ENCODE measurements around the gene KCNH1. TPM values are rescaled to one million over a fixed set of nuclear protein-coding genes. Genes with fewer than 3 reads are reported as not detected.

The KCNH1 gene
- polyA plus RNA-seq, 1 donor from 2014 or later: 3.9 TPM

DNA sequence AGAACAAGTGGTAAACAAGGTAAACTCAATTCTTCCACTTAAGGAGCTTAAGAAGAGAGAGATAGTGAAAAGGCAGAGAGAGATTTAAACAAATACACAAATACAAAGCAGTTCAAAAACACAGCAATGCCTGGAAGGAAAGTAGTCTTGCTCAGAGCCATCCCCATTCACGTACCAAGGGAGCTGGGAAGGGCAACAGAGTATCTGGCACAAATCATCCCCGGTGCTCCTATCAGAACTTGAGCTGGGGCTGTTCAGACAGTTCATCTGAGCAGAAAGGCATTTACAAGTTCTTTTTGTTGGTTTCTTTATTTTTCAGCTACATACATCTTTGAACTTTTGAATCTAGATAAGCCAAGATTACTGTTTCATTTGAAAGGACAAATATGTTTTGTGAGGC is 233.9 kb downstream of the KCNH1 start:
- Histone ChIP-seq H3F3A (ENCODE audit: insufficient read depth, low read length, poor library complexity, severe bottlenecking) (no peaks in the 10 kb centered on the region), H3K27me3 (ENCODE audit: insufficient read depth, low read depth, low read length) (no peaks in the 10 kb centered on the region), H2AFZ (ENCODE audit: low read depth, low read length) (no peak overlapping the region), H3K79me2 (replicated peaks; ENCODE audit: insufficient read depth, low read length) (no peaks in the 10 kb centered on the region), H3K27ac (ENCODE audit: low read length) (no peak overlapping the region), H4K20me1 (ENCODE audit: insufficient read depth) (no peaks in the 10 kb centered on the region), H3K9me2 (ENCODE audit: insufficient read depth, low read length) (no peaks in the 10 kb centered on the region), H3K4me3 (ENCODE audit: low read length) (no peak overlapping the region), H3K9me3 (ENCODE audit: low read length) (no peaks in the 10 kb centered on the region), H3K9ac (ENCODE audit: low read length) (no peak overlapping the region), H3K4me2 (ENCODE audit: low read length) (no peak overlapping the region), H3K36me3 (ENCODE audit: insufficient read depth, low read length) (no peaks in the 10 kb centered on the region)
- TF ChIP-seq, protein P1, sequence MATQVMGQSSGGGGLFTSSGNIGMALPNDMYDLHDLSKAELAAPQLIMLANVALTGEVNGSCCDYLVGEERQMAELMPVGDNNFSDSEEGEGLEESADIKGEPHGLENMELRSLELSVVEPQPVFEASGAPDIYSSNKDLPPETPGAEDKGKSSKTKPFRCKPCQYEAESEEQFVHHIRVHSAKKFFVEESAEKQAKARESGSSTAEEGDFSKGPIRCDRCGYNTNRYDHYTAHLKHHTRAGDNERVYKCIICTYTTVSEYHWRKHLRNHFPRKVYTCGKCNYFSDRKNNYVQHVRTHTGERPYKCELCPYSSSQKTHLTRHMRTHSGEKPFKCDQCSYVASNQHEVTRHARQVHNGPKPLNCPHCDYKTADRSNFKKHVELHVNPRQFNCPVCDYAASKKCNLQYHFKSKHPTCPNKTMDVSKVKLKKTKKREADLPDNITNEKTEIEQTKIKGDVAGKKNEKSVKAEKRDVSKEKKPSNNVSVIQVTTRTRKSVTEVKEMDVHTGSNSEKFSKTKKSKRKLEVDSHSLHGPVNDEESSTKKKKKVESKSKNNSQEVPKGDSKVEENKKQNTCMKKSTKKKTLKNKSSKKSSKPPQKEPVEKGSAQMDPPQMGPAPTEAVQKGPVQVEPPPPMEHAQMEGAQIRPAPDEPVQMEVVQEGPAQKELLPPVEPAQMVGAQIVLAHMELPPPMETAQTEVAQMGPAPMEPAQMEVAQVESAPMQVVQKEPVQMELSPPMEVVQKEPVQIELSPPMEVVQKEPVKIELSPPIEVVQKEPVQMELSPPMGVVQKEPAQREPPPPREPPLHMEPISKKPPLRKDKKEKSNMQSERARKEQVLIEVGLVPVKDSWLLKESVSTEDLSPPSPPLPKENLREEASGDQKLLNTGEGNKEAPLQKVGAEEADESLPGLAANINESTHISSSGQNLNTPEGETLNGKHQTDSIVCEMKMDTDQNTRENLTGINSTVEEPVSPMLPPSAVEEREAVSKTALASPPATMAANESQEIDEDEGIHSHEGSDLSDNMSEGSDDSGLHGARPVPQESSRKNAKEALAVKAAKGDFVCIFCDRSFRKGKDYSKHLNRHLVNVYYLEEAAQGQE (IDR thresholded peaks at IDR 0.05; ENCODE audit: borderline replicate concordance): no peak
- no peak for TF ChIP-seq TAF1 (IDR thresholded peaks at IDR 0.05; ENCODE audit: low read depth)
- no peak for TF ChIP-seq MXI1 (conservative IDR thresholded peaks at IDR 0.05; ENCODE audit: poor library complexity, severe bottlenecking)
- no peak for TF ChIP-seq EP300 (conservative IDR thresholded peaks at IDR 0.05; ENCODE audit: poor library complexity, severe bottlenecking)
- TF ChIP-seq SMC3 (conservative IDR thresholded peaks at IDR 0.05; ENCODE audit: poor library complexity): no peak
- TF ChIP-seq, protein P2, sequence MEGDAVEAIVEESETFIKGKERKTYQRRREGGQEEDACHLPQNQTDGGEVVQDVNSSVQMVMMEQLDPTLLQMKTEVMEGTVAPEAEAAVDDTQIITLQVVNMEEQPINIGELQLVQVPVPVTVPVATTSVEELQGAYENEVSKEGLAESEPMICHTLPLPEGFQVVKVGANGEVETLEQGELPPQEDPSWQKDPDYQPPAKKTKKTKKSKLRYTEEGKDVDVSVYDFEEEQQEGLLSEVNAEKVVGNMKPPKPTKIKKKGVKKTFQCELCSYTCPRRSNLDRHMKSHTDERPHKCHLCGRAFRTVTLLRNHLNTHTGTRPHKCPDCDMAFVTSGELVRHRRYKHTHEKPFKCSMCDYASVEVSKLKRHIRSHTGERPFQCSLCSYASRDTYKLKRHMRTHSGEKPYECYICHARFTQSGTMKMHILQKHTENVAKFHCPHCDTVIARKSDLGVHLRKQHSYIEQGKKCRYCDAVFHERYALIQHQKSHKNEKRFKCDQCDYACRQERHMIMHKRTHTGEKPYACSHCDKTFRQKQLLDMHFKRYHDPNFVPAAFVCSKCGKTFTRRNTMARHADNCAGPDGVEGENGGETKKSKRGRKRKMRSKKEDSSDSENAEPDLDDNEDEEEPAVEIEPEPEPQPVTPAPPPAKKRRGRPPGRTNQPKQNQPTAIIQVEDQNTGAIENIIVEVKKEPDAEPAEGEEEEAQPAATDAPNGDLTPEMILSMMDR (IDR thresholded peaks at IDR 0.05; ENCODE audit: poor library complexity, severe bottlenecking): no peak
- TF ChIP-seq EZH2 (IDR thresholded peaks at IDR 0.05; ENCODE audit: borderline replicate concordance, insufficient read depth, low read length, poor library complexity, severe bottlenecking): no peak
- no peak for TF ChIP-seq POLR2AphosphoS5 (IDR thresholded peaks at IDR 0.05)
- TF ChIP-seq RAD21 (conservative IDR thresholded peaks at IDR 0.05): no peak

DNA sequence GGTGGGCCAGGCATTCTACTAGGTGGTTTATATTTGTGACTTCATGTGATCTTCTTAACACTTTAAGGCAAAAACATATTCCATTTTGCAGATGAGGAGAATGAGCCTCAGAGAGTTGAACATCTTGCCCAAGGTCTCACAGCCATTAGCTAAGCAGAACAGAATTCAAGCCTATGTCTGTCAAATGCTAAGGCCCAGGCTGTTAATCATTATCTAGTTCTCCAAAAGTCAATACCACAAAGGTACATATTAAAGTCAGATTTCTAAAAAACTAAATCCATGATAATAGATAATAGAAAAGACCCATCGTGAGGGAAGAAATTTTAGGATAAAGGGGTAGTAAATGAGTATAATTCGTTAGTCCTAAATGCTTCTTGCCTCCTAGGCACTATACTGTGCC is 234.3 kb downstream of the KCNH1 start:
- no peak overlapping the region for H2AFZ ChIP-seq (ENCODE audit: low read depth, low read length)
- no peaks in the 10 kb centered on the region for H3K9me2 ChIP-seq (ENCODE audit: insufficient read depth, low read length)
- no peaks in the 10 kb centered on the region for H3K9me3 ChIP-seq (ENCODE audit: low read length)
- no peaks in the 10 kb centered on the region for H4K20me1 ChIP-seq (ENCODE audit: insufficient read depth)
- H3K27ac ChIP-seq (ENCODE audit: low read length): no peak overlapping the region
- no peak overlapping the region for H3K4me2 ChIP-seq (ENCODE audit: low read length)
- no peak for TF ChIP-seq SMC3 (conservative IDR thresholded peaks at IDR 0.05; ENCODE audit: poor library complexity)
- TF ChIP-seq, protein P1 (IDR thresholded peaks at IDR 0.05; ENCODE audit: borderline replicate concordance): no peak
- TF ChIP-seq, protein P2 (IDR thresholded peaks at IDR 0.05; ENCODE audit: poor library complexity, severe bottlenecking): no peak
- TF ChIP-seq RAD21 (conservative IDR thresholded peaks at IDR 0.05): no peak
- no peak for TF ChIP-seq EZH2 (IDR thresholded peaks at IDR 0.05; ENCODE audit: borderline replicate concordance, insufficient read depth, low read length, poor library complexity, severe bottlenecking)
- no peak for TF ChIP-seq POLR2AphosphoS5 (IDR thresholded peaks at IDR 0.05)
- TF ChIP-seq EP300 (conservative IDR thresholded peaks at IDR 0.05; ENCODE audit: poor library complexity, severe bottlenecking): no peak
- no peak for TF ChIP-seq TAF1 (IDR thresholded peaks at IDR 0.05; ENCODE audit: low read depth)
- no peak for TF ChIP-seq MXI1 (conservative IDR thresholded peaks at IDR 0.05; ENCODE audit: poor library complexity, severe bottlenecking)
- no peaks in the 10 kb centered on the region for H3K27me3 ChIP-seq (ENCODE audit: insufficient read depth, low read depth, low read length)
- no peaks in the 10 kb centered on the region for H3K36me3 ChIP-seq (ENCODE audit: insufficient read depth, low read length)
- no peaks in the 10 kb centered on the region for H3K79me2 ChIP-seq (replicated peaks; ENCODE audit: insufficient read depth, low read length)
- H3F3A ChIP-seq (ENCODE audit: insufficient read depth, low read length, poor library complexity, severe bottlenecking): no peaks in the 10 kb centered on the region
- no peak overlapping the region for H3K4me3 ChIP-seq (ENCODE audit: low read length)
- H3K9ac ChIP-seq (ENCODE audit: low read length): no peak overlapping the region

Measured in neural cell (in vitro differentiated cells).